GM23248 (cell line): ENCODE results near the gene ZNF320.

Experiments
- EZH2 ChIP-seq: fragments of 200-600 bp; sonication (generic); IDR thresholded peaks from 2 replicates; pipeline ENCODE4 v1.6.1; 2018; ENCODE audit warnings: antibody characterized with exemption, mild to moderate bottlenecking; ENCODE audit not compliant: insufficient read depth, poor library complexity, severe bottlenecking
- EZH2phosphoT487 ChIP-seq: fragments of 200-600 bp; sonication (generic); IDR thresholded peaks from 2 replicates; pipeline ENCODE4 v1.6.1; 2018; ENCODE audit warnings: antibody characterized with exemption, moderate library complexity, mild to moderate bottlenecking, low read depth; ENCODE audit not compliant: insufficient read depth

GRCh38 chr19:52922841-52923777 is 25.7 kb upstream of the ZNF320 start, which contains the start of gene ZNF888:
- no peak for TF ChIP-seq EZH2
- TF ChIP-seq EZH2phosphoT487: no peak
